HG02840 (cell line): ENCODE results near the gene DDX49.
"Not testable (repeated sequence)": the region's sequence is repeated elsewhere in the genome, so short reads cannot be mapped to it uniquely, and the experiment has no call there.

Source experiments
- ATAC-seq: cut with Tn5 transposase; IDR thresholded peaks from one replicate; pipeline ENCODE4 v1.9.1; 2021; ENCODE audit warnings: mild to moderate bottlenecking, moderate library complexity, moderate number of reproducible peaks; ENCODE audit not compliant: unreplicated experiment, low FRiP score

DDX49 gene

GRCh38 chr19:18908917-18909619, 10.4 kb upstream of the DDX49 start:
- ATAC-seq: no peak

- ATAC-seq: no peak
Measured at GRCh38 chr19:18910010-18910409, 9.5 kb upstream of the DDX49 start.

- no peak for ATAC-seq
Measured at GRCh38 chr19:18910801-18911436, 8.6 kb upstream of the DDX49 start.

- no peak for ATAC-seq
Measured at GRCh38 chr19:18912933-18913332, 6.6 kb upstream of the DDX49 start.

GRCh38 chr19:18913466-18913865, 6.0 kb upstream of the DDX49 start:
- ATAC-seq: no peak

- no peak for ATAC-seq
Measured at GRCh38 chr19:18915639-18916038, 3.9 kb upstream of the DDX49 start.

GRCh38 chr19:18917593-18917992, 1.9 kb upstream of the DDX49 start:
- ATAC-seq: not testable (repeated sequence)

- ATAC-seq: no peak
Measured at GRCh38 chr19:18919900-18920214, 342 bp downstream of the DDX49 start.

- ATAC-seq: no peak
Measured at GRCh38 chr19:18920400-18920799, 885 bp downstream of the DDX49 start.

GRCh38 chr19:18921593-18921992, 2.1 kb downstream of the DDX49 start:
- ATAC-seq: no peak

- no peak for ATAC-seq
Measured at GRCh38 chr19:18922228-18922985, 2.9 kb downstream of the DDX49 start.

- no peak for ATAC-seq
Measured at GRCh38 chr19:18924684-18925213, 5.2 kb downstream of the DDX49 start.

GRCh38 chr19:18928018-18928805, 8.7 kb downstream of the DDX49 start:
- ATAC-seq: no peak

GRCh38 chr19:18929311-18929710, 9.8 kb downstream of the DDX49 start:
- no peak for ATAC-seq

GRCh38 chr19:18931316-18932162, 12.0 kb downstream of the DDX49 start:
- ATAC-seq: no peak

- ATAC-seq: no peak
Measured at GRCh38 chr19:18932216-18932841, 12.8 kb downstream of the DDX49 start.

GRCh38 chr19:18933297-18933696, 13.8 kb downstream of the DDX49 start:
- ATAC-seq: no peak

GRCh38 chr19:18939163-18939562, 19.6 kb downstream of the DDX49 start:
- ATAC-seq: no peak
